Muscle of arm (tissue), 12 donors: ENCODE results near the gene CALR3. TPM values are rescaled to one million over a fixed set of nuclear protein-coding genes. Genes with fewer than 3 reads are reported as not detected.
"Not testable (repeated sequence)": the region's sequence is repeated elsewhere in the genome, so short reads cannot be mapped to it uniquely, and the experiment has no call there.

Experiments used
- DNase-seq: peaks from one replicate; pipeline ENCODE4 v3.0.0-alpha.2; 2013
- polyA plus RNA-seq, 12 donors: library from polyadenylated mRNA; unstranded; fragments of 120-200 nt; gene quantifications; one replicate each; pipeline ENCODE4 v1.2.1, GENCODE V29; 2013; ENCODE audit not compliant: insufficient read length in 12 of 12

CALR3 gene
- polyA plus RNA-seq, 12 donors = not detected

- DNase-seq = no peak
Observed at GRCh38 chr19:16457954-16458331, 38.0 kb downstream of the CALR3 start.

DNA sequence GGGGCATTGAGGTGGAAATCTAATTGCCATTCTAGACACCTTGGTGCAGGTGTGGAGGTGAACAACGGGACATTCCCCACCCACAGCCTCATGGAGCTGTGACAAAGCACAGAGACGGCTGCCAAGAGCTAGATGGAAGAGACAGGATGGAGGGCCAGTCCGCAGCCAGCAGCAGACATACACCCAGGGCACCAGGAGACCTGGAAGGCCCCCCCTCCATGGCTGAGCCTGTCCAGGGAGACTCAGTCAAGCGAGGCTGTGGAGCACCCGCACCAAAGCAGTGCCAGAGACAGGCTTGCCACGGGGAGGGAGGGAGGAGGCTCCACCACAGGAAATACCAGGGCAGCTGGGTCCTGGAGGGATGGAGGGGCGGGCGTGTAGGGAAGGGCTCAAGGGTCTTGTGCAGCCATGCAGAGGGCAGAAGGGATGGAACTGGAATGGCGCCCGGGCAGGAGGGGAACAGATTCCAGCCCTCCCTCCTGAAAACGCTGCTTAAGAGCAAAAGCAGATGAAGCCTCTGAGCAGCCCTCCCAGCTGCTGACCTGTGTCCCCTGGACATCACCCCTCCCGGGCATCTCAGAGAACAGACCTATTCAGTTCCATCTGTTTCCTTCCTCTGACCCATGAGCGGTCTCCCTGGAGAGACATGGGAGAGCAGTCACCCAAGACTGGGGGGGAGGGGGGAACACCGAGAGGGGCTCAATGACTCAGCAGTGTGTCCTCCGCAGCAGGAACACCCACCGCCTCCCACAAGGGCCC is 38.6 kb downstream of the CALR3 start:
- no peak for DNase-seq

DNA sequence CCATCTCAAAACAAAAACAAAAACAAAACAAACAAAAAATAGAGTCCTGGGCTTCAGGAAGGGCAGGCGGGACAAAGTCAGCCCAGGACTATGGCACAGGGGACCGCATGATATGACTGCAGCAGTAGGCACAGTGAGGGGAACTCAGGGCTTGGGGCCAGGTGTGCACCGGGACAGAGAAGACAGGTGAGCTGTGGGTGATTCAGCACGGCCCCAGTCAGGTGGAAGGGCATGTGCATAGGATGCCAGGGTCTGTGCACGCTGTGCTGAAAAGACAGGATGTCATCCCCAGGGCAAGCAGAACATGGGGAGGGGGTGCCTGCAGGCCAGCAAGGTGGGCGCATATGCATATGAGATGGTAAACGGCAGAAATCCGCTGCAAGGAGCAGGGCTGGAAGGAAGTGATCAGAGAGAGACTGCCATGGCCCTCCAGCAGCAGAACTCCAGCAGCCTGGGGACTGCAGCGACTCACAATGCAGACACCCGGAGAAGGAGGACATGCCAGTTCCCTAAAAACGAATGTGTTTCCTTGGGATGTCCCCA is 39.2 kb downstream of the CALR3 start:
- DNase-seq = no peak

- DNase-seq = no peak
Observed at GRCh38 chr19:16455489-16455888, 40.5 kb downstream of the CALR3 start.

DNA sequence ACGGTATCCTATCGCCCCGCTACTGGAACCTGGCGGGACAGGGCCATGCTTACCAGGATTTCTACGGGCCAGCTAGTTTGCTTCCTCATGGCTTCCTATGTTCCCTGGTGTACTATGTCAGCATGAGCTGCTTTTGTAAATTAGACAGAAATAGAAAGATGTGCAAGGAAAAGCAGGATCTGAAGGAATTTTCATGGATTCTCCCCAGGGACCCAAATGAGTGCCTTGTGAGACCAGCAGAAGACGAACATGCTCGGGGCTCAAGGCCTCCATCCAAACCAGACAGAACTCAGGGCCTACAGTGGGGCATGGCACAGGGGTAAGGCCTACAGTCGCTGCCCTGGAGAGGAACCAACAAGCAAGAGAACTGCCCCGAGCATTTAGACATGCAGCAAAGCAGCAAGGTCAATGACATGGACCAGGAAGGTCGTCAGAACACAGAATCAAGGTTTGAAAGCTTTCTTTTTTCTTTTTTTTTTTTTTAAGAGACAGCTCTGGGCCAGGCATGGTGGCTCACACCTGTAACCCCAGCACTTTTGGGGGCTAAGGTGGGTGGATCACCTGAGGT is 41.5 kb downstream of the CALR3 start:
- DNase-seq = no peak

DNA sequence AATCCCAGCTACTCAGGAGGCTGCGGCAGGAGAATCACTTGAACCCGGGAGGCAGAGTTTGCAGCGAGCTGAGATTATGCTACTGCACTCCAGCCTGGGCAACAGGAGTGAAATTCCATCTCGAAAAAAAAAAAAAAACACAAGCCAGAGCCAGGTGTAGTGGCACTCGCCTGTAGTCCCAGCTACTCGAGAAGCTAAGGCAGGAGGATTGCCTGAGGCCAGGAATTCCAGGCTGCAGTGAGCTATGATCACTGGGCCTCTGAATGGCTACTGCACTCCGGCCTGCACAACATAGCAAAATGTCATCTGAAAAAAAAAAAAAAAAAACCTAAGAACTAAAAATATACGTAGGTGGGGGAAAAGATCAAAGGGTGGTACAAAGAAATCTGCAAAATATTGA is 43.6 kb downstream of the CALR3 start:
- no peak for DNase-seq

- DNase-seq = no peak
Observed at GRCh38 chr19:16449330-16449961, 46.5 kb downstream of the CALR3 start.

DNA sequence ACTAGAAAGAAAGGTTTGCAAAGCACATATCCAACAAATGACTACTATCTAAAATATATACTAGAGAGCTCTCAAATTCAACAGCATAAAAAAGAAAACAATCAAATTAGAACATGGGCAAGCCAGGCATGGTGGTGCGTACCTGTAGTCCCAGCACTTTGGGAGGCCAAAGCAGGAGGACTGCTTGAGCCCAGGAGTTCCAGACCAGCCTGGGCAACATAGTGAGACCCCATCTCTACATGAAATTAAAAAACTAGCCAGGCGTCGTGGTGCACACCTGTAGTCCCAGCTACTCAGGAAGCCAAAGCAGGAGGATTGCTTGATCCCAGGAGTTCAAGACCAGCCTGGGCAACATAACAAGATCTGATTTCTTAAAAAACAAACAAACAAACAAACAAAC is 47.1 kb downstream of the CALR3 start:
- not testable (repeated sequence) for DNase-seq

DNA sequence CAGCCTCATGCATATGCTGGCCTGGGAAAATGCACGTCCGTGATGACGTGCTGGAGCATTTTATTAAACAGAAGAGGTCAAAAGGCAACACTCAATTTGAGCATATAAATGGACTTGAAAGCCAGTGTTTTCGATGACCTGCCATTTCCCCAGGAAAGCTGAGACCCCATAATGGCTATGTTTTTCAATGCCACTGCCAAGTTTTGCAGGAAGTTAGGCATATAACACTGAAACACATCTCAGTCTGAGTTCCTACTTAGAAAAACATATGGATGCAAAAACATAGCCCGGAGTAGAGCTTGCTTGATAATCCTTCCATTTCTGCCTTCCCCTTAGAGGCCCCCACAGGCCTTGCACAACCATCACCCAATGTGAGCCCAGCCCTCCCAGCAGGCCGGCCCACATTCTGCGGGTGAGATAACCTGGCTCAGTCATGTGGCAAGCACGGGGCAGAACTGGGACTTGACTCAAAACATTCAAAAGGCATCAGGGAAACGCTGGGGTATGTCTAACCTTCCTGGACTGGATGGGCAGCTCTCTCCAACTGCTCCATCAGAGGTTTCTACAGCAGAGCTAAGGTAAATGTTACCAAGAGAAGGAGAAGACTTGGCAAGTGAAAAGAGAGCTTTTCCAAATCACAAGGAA is 49.1 kb downstream of the CALR3 start:
- DNase-seq = peak; percentile 47

- no peak for DNase-seq
Observed at GRCh38 chr19:16446108-16446723, 49.8 kb downstream of the CALR3 start.

DNA sequence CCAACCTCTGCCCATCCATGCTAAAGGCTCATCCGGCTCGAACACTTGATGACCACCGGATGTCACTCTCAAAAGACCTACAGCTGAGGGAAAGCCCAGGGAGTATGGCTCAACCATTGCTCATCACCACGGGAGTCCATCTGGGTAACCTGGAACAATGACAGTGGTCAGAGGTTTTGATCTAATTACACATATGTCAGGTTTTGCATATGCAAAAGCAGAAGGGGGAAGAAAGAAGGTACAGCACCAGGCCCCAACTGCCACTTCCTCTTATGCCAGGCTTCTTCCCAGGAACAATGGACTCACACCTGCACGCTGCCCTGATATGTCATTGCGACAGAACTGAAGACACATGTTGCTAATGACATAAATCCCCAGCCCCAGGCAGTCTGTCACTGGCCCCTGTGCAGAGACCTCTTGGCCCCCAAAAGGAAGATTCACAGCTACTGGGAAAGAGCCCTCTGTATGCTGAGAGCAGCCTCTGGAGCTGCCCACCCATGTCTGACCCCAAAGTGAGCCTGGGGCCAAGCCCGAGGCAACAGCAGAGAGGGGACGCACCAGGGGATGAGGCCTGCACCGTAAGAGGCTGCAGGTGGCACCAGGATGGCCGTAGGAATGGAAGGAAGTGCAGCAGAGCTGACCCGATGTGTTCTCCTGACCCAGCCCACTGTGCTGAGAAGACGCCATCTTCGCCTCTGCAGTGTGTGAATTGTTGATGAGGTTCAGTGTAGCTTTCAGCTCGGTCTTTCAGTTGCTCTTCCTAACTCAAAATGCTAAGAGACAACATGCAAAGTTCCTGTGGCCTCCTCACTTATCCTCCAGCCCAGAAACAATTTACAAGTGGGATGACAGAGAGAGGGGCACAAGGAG is 50.5 kb downstream of the CALR3 start:
- DNase-seq = no peak

DNA sequence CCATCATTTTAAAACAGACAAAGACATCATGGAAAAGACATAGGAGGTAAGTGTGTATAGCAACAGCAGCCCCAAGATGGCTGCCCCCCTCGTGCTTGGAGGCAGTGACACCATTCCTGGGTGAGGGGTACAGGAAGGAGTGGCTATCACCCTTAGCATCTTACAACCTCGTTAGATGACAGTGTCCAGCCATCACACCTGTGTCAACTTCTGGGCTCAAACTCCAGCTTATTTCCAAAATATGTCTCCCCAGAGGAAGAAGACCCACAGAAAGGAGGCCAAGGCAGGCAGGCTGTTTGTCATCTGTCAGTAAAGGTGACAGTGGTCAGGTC is 51.7 kb downstream of the CALR3 start:
- no peak for DNase-seq

GRCh38 chr19:16442386-16443276 is 53.3 kb downstream of the CALR3 start:
- DNase-seq = no peak

GRCh38 chr19:16441661-16442162 is 54.3 kb downstream of the CALR3 start:
- no peak for DNase-seq

DNA sequence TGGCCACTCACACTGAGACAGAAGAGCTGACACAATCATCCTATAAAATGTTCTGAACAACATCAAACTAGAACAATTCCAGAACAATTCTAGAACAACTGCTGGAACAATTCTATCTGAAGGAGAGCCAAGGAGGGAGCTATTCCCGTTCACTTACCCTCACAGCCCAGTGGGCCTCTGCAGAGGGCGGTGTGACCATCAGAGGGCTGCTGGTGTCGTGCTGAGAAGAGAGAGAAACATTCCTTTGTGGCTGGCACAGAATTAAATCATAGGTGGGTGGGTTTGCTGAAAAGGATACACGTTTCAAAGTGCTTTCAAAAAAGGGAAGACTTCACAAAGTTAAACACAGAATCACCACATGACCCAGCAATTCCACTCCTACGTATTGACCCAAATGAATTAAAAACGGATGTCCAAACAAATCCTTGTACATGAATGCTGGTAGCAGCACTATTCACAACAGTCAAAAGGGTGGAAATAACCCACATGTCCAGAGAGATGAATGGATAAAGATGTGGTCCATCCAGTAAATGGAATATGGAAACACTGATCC is 59.1 kb downstream of the CALR3 start:
- no peak for DNase-seq

DNA sequence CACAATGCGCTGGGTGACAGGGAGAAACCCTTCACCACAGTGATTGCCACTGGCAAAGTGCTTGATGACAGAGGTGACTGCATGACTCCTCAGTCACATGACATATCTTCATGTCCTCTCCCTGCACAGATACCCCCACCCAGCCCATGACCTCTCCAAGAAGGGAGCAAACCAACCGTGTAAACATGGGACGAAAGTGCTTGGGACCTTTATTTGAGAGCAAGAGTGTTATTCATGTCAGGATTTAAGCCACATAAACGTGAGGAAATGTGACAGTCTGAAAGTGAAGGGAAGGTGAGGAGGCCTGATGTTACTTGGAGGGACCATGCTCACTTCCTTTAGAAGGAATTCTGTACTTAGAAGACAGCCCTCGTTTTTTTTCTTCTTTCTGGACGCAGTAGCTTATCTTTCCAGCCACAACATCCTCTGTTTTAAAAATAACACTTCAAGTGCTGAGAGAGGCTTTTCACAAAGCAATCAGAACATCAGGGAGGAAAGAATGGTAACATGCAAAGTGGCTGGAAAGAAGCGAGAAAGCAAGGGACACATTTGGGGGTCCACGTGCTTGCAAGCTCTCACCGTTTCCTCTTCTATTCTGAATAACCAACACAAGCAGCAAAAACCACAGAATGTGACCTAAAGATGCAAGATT is 59.8 kb downstream of the CALR3 start:
- DNase-seq = no peak

GRCh38 chr19:16435238-16435917 is 60.6 kb downstream of the CALR3 start:
- peak; percentile 78 for DNase-seq

DNA sequence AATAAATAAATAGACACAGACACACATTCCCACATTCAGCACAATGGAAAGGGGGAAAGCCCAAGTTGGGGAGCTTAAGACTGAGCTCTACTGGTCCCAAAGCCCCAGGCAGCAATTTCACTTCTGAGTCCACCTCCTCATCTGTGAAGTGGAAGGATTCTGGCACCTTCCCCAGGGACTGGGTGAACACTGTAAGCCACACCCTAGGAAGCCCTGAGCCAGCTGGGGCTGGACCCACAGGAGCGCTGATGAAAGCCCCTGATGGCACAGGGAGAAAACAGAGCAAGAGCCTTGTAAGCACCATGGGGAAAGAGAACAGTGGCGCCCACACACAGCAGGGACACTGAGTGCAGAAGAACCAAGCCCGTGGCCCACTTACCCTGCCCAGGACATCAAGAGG is 62.0 kb downstream of the CALR3 start:
- no peak for DNase-seq

DNA sequence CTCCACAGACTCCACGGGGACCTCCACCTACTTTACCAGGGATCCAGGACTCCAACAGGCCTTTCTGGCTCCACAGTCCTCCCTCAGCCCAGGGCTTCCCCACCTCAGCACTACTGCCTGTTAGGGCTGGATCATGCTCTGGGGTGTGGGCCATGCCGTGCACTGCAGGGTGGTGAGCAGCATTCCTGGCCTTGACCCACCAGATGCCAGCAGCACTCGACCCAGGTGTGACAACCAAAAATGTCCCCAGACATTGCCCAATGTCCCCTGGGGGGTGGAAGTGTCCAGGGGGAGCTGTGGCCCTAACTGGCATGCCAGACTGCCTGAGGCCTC is 66.2 kb downstream of the CALR3 start:
- DNase-seq = no peak
